Neural cell (in vitro differentiated cells): Measurements from ENCODE around the gene TUBG1. TPM values are rescaled to one million over a fixed set of nuclear protein-coding genes. Genes with fewer than 3 reads are reported as not detected.
"Not testable (repeated sequence)": the region's sequence is repeated elsewhere in the genome, so short reads cannot be mapped to it uniquely, and the experiment has no call there.

ENCODE experiments used
- H2AFZ ChIP-seq: fragments of 200-600, 300-800 bp; sonication (generic), shearing (Covaris generic); 2 replicates; pipeline ENCODE4 v1.6.0; 2014; ENCODE audit warnings: low read depth, mild to moderate bottlenecking, antibody characterized with exemption, low read length, moderate library complexity
- H3F3A ChIP-seq: fragments of 200-600 bp; shearing (Covaris generic); 2 replicates; pipeline ENCODE4 v1.6.1; 2016; ENCODE audit warnings: mild to moderate bottlenecking, moderate library complexity, mixed read lengths, antibody characterized with exemption, low read length; ENCODE audit not compliant: insufficient read depth, poor library complexity, severe bottlenecking
- H3K27ac ChIP-seq: fragments of 200-600, 300-800 bp; sonication (generic), shearing (Covaris generic); 2 replicates; pipeline ENCODE4 v1.5.1; 2014; ENCODE audit warnings: mild to moderate bottlenecking, low read length, moderate library complexity
- H3K27me3 ChIP-seq: fragments of 300-800, 200-600 bp; sonication (generic), shearing (Covaris generic); 2 replicates; pipeline ENCODE4 v1.6.0; 2014; ENCODE audit warnings: mild to moderate bottlenecking, low read depth, low read length, moderate library complexity; ENCODE audit not compliant: insufficient read depth
- H3K36me3 ChIP-seq: fragments of 300-800, 200-600 bp; sonication (generic), shearing (Covaris generic); 2 replicates; pipeline ENCODE4 v1.5.1; 2014; ENCODE audit warnings: mild to moderate bottlenecking, antibody characterized with exemption, low read length, moderate library complexity; ENCODE audit not compliant: insufficient read depth
- H3K4me2 ChIP-seq: fragments of 300-800, 200-600 bp; sonication (generic), shearing (Covaris generic); 2 replicates; pipeline ENCODE4 v1.6.0; 2014; ENCODE audit warnings: mild to moderate bottlenecking, low read length
- H3K4me3 ChIP-seq: fragments of 300-800, 200-600 bp; sonication (generic), shearing (Covaris generic); 2 replicates; pipeline ENCODE4 v1.5.1; 2014; ENCODE audit warnings: mild to moderate bottlenecking, low read length, moderate library complexity
- H3K79me2 ChIP-seq: fragments of 200-600 bp; shearing (Covaris generic); replicated peaks from 2 replicates; pipeline ENCODE4 v1.6.0; 2014; ENCODE audit warnings: mild to moderate bottlenecking, low read length, moderate library complexity; ENCODE audit not compliant: insufficient read depth
- H3K9ac ChIP-seq: fragments of 300-800, 200-600 bp; sonication (generic), shearing (Covaris generic); 2 replicates; pipeline ENCODE4 v1.6.1; 2016; ENCODE audit warnings: mild to moderate bottlenecking, low read length, mixed read lengths
- H3K9me2 ChIP-seq: fragments of 200-600 bp; shearing (Covaris generic); 2 replicates; pipeline ENCODE4 v1.6.1; 2016; ENCODE audit warnings: mild to moderate bottlenecking, low read length, mixed read lengths; ENCODE audit not compliant: insufficient read depth
- H3K9me3 ChIP-seq: fragments of 200-600, 300-800 bp; sonication (generic), shearing (Covaris generic); 2 replicates; pipeline ENCODE4 v1.6.1; 2016; ENCODE audit warnings: mild to moderate bottlenecking, mixed run types, low read length, moderate library complexity, mixed read lengths
- H4K20me1 ChIP-seq: fragments of 200-600 bp; shearing (Covaris generic); 2 replicates; pipeline ENCODE4 v1.6.1; 2016; ENCODE audit warnings: mild to moderate bottlenecking, mixed run types; ENCODE audit not compliant: insufficient read depth
- CTCF ChIP-seq: fragments of 450-650 bp; IDR thresholded peaks from 2 replicates; pipeline ENCODE4 v1.5.1; 2014; ENCODE audit warnings: antibody characterized with exemption, mild to moderate bottlenecking, moderate library complexity; ENCODE audit not compliant: poor library complexity, severe bottlenecking
- EP300 ChIP-seq: fragments of 450-650 bp; conservative IDR thresholded peaks from 2 replicates; pipeline ENCODE4 v1.6.1; 2014; ENCODE audit warnings: antibody characterized with exemption, mild to moderate bottlenecking, moderate library complexity; ENCODE audit not compliant: poor library complexity, severe bottlenecking
- EZH2 ChIP-seq: fragments of 200-600, 300-800 bp; shearing (Covaris generic), sonication (generic); IDR thresholded peaks from 2 replicates; pipeline ENCODE4 v1.6.1; 2014; ENCODE audit warnings: antibody characterized with exemption, low read length, borderline replicate concordance, mild to moderate bottlenecking; ENCODE audit not compliant: insufficient read depth, poor library complexity, severe bottlenecking
- MXI1 ChIP-seq: fragments of 450-650 bp; conservative IDR thresholded peaks from 2 replicates; pipeline ENCODE4 v1.6.1; 2014; ENCODE audit warnings: antibody characterized with exemption, mild to moderate bottlenecking; ENCODE audit not compliant: poor library complexity, severe bottlenecking
- POLR2AphosphoS5 ChIP-seq: IDR thresholded peaks from 2 replicates; pipeline ENCODE4 v1.6.1; 2012
- RAD21 ChIP-seq: fragments of 450-650 bp; conservative IDR thresholded peaks from 2 replicates; pipeline ENCODE4 v1.6.1; 2014; ENCODE audit warnings: antibody characterized with exemption, mild to moderate bottlenecking, moderate library complexity
- REST ChIP-seq: IDR thresholded peaks from 2 replicates; pipeline ENCODE4 v1.6.1; 2012; ENCODE audit warnings: borderline replicate concordance
- SMC3 ChIP-seq: fragments of 450-650 bp; conservative IDR thresholded peaks from 2 replicates; pipeline ENCODE4 v1.6.1; 2014; ENCODE audit warnings: antibody characterized with exemption, mild to moderate bottlenecking, moderate library complexity; ENCODE audit not compliant: poor library complexity
- TAF1 ChIP-seq: IDR thresholded peaks from 2 replicates; pipeline ENCODE4 v1.6.1; 2012; ENCODE audit warnings: low read depth
- polyA plus RNA-seq: library from polyadenylated mRNA; depleted of rRNA; stranded (reverse); fragments of >200 nt; gene quantifications from 2 replicates; pipeline ENCODE4 v1.2.3, GENCODE V29; 2014

TUBG1 gene
- polyA plus RNA-seq, 1 donor from 2014 or later, result 14.2 TPM

GRCh38 chr17:42657824-42658588 is 48.5 kb downstream of the TUBG1 start:
- no peak overlapping the region for H3K27ac ChIP-seq
- no peak overlapping the region for H3K9ac ChIP-seq
- H3K9me2 ChIP-seq, result no peaks in the 10 kb centered on the region
- H3K27me3 ChIP-seq, result no peaks in the 10 kb centered on the region
- H3F3A ChIP-seq, result no peaks in the 10 kb centered on the region
- H2AFZ ChIP-seq, result no peak overlapping the region
- H3K4me3 ChIP-seq, result no peak overlapping the region
- H3K36me3 ChIP-seq, result no peaks in the 10 kb centered on the region
- H4K20me1 ChIP-seq, result no peaks in the 10 kb centered on the region
- no peaks in the 10 kb centered on the region for H3K79me2 ChIP-seq
- H3K4me2 ChIP-seq, result no peak overlapping the region
- no peaks in the 10 kb centered on the region for H3K9me3 ChIP-seq
- no peak for TF ChIP-seq POLR2AphosphoS5
- no peak for TF ChIP-seq CTCF

GRCh38 chr17:42659079-42659931 is 49.8 kb downstream of the TUBG1 start, which contains the start of gene TUBG2:
TSS of gene TUBG2 (plus strand) at chr17:42659284. CDS start at chr17:42659504, 220 bp downstream.
- Histone ChIP-seq H3K9me3 (no peaks in the 10 kb centered on the region), H3K4me3 (peak within 1 kb of the TSS; percentile 93), H3K27me3 (no peaks in the 10 kb centered on the region), H3K79me2 (no peaks in the 10 kb centered on the region), H3F3A (no peaks in the 10 kb centered on the region), H3K9me2 (no peaks in the 10 kb centered on the region), H4K20me1 (no peaks in the 10 kb centered on the region), H2AFZ (peak within 1 kb of the TSS; percentile 65), H3K36me3 (no peaks in the 10 kb centered on the region), H3K4me2 (peak within 1 kb of the TSS; percentile 60), H3K9ac (peak within 1 kb of the TSS; percentile 86), H3K27ac (peak within 1 kb of the TSS; percentile 68)
- peak; percentile 71 for TF ChIP-seq MXI1
- TF ChIP-seq EZH2, result no peak
- peak; percentile 84 for TF ChIP-seq TAF1
- peak; percentile 88 for TF ChIP-seq REST
- TF ChIP-seq RAD21, result no peak
- TF ChIP-seq SMC3, result peak; percentile 39
- no peak for TF ChIP-seq CTCF
- TF ChIP-seq EP300, result no peak
- TF ChIP-seq POLR2AphosphoS5, result peak; percentile 88

DNA sequence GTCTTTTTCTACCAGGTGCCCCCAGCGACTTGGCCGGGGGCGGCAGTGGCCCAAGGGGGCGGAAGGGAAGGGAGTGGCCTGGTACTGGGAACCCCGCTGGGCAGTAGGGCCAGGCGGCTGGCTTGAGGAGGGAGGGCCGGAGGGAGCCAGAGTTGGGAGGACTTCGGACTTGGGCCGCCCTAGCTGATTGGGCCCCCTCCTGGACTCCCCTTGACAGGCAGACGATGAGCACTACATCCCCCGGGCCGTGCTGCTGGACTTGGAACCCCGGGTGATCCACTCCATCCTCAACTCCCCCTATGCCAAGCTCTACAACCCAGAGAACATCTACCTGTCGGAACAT is 50.4 kb downstream of the TUBG1 start:
- not testable (repeated sequence) for H3K27ac ChIP-seq, H3K27me3 ChIP-seq, H3K9me2 ChIP-seq, H3K79me2 ChIP-seq, H4K20me1 ChIP-seq, H2AFZ ChIP-seq, H3K36me3 ChIP-seq, H3F3A ChIP-seq, H3K9me3 ChIP-seq
- Histone ChIP-seq H3K9ac (peak overlapping the region; percentile 86), H3K4me2 (peak overlapping the region; percentile 60), H3K4me3 (peak overlapping the region; percentile 93)
